ENCODE data around the gene EEF1AKMT4.

EEF1AKMT4 gene

GRCh38 chr3:184299488-184300377 is 50.3 kb downstream of the EEF1AKMT4 start:
- DNase-seq (ENCODE audit: low spot score): no peak

- DNase-seq (ENCODE audit: low spot score): no peak
Measured at GRCh38 chr3:184300378-184300720, 50.9 kb downstream of the EEF1AKMT4 start.

- no peak for DNase-seq (ENCODE audit: low spot score)
Measured at GRCh38 chr3:184305577-184305976, 56.1 kb downstream of the EEF1AKMT4 start.

GRCh38 chr3:184306341-184306972 is 57.0 kb downstream of the EEF1AKMT4 start:
- DNase-seq (ENCODE audit: low spot score): no peak

GRCh38 chr3:184307915-184308314 is 58.4 kb downstream of the EEF1AKMT4 start:
- no peak for DNase-seq (ENCODE audit: low spot score)

Measured in COLO829 (cell line).